Measurements from ENCODE around the gene C1QL1.

Gene C1QL1

DNA sequence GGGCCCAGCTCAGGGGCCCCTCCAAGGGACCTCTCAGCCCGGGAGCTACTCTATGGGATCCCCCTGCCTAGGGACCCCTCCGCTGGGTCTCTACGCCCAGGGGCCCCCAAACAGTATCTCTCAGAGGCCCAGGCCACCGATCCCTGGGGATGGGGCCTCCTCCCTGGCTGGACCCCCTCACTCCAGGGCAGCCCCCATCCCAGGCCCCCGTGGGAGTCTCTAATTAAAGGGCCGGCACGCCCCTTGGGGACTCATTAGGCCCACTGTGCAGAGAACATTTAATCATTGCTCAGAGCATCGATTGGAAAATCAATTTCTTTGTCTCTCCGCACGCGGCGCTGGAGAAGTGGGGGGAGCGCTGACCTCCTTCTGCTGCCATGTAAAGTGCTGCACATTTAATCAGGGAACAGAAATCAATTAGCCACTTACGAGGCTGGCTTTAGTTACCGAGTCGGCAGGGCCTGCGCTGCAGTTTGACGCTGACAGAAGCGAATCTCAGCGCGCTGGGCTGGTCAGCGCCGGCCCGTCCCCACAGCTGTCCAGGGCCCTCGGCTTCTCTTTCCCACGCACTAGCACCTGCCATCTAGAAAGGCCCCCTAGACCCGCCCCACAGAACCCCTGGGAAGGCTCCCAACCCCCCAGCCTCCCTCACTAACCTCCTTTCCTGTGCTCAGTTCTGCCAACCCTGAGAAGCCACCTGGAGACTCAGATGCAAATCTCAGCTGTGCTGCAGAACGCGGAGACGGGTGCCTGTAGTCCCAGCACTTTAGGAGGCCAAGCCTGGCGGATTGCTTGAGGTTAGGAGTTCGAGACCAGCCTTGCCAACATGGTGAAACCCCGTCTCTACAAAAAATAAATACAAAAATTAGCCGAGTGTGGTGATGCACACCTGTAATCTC, 20.2 kb upstream of the C1QL1 start:
- no peak for DNase-seq (ENCODE audit: low spot score)

DNA sequence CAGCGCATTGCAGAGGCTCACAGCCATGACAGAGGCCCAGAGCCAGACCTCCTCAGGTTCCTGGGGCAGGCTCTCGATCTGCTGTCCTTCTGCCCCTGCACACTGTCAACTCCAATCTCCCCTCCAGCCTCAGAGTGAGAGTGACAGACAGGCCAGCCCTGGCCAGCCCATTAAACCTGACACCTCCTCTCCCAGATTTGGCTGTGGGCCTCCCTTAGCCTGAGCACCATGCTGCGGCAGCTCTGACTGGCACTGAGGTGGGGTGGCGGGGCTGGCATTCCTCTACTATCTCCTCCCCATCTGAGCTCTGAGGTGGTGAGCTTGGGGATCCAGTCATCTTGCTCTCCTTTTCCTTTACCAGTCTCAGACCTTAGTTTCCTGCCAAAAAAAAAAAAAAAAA, 15.5 kb upstream of the C1QL1 start:
- DNase-seq (ENCODE audit: low spot score), result no peak

- DNase-seq (ENCODE audit: low spot score), result no peak
Observed at GRCh38 chr17:44982113-44982702, 14.1 kb upstream of the C1QL1 start.

- no peak for DNase-seq (ENCODE audit: low spot score)
Observed at GRCh38 chr17:44981221-44981968, 13.3 kb upstream of the C1QL1 start.

GRCh38 chr17:44979426-44979995, 11.4 kb upstream of the C1QL1 start:
- DNase-seq (ENCODE audit: low spot score), result no peak

DNA sequence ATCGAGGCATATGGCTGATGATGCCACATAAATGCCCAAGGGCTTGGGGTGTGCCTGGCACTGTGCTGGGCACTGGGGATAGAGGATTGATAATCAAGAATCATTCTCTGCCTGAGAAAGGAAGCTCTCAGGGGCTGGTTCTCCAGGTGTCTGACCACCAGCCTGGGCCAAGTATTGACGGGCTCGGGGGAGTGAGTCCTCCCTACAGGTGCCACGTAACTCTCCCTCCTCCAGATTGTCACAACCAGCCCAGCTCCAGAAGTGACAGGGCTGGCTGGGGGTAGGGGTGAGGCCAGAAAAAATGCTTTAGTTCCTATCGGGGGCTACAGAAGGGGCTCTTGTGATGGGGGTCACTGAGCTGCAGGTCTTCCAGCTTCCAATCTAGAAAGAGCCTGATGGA, 10.7 kb upstream of the C1QL1 start:
- DNase-seq (ENCODE audit: low spot score), result no peak

GRCh38 chr17:44977814-44978550, 9.9 kb upstream of the C1QL1 start:
- no peak for DNase-seq (ENCODE audit: low spot score)

DNA sequence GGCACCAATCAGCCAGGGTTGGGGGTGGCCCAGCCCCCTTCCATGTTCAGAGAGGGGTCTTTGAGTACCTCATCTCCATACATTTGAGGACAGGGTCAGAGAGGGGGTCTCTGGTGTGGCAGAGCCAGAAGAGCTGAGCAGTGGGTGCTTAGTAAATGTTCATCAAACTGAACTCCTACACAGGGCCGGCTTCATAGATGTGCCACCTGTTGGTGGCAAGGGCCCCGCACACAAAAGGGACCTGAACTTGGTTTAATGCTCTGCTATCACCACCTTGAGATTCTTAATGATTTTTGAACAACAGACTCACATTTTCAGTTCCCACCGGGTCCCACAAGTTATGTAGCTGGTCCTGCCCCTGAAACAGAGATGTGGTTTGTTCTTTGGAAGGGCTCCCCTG, 9.0 kb upstream of the C1QL1 start:
- no peak for DNase-seq (ENCODE audit: low spot score)

DNA sequence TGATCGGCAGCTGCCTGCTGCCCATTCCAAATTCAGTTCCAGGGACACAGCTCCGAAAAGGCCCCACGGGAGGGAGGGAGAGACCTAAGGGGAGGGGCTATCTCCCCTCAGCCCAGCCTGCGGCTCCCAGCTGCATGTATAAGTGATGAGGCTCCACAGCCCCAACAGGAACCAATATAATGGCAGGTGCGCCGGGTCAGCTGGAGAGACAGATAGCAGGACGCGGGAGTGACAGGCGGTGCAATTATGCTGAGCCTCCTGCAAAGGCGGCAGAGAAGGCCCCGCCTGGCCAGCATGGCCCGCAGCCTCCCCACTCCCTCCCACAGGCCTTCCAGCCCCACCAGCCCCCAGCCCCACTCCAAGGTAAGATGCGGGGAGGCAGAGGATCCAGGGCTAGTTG, 8.1 kb upstream of the C1QL1 start:
- no peak for DNase-seq (ENCODE audit: low spot score)

- DNase-seq (ENCODE audit: low spot score), result no peak
Observed at GRCh38 chr17:44972953-44973352, 4.8 kb upstream of the C1QL1 start.

DNA sequence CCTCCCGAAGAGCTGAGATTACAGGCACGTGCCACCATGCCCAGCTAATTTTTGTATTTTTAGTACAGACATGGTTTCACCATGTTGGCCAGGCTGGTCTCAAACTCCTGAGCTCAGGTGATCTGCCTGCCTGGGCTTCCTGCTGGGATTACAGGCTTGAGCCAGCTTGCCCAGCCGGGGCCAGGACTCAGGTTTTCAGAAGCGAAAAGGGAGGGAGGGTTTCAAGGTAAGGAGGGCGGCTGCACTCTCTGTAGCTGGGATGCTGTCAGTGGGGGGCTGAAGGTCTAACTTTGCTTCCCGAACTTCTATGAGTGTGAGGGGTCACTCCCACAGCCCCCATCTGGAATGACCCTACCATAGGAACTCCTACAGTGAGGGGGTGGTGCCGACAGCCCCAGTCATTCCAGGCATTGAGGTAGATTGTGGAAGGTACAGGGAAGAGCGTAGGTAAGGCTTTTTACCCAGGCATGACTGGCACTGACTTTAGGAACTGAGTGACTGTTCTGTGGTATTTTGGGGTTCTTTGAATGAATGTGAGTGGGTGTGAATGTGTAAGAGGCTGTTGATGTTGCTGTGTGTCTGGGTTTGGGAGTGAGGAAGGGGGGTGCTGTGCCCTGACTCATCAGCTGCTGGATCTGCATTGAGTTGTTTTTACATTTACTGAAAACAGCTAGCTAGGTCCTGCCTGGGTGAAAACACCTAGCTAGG, 3.8 kb upstream of the C1QL1 start:
- no peak for DNase-seq (ENCODE audit: low spot score)

DNA sequence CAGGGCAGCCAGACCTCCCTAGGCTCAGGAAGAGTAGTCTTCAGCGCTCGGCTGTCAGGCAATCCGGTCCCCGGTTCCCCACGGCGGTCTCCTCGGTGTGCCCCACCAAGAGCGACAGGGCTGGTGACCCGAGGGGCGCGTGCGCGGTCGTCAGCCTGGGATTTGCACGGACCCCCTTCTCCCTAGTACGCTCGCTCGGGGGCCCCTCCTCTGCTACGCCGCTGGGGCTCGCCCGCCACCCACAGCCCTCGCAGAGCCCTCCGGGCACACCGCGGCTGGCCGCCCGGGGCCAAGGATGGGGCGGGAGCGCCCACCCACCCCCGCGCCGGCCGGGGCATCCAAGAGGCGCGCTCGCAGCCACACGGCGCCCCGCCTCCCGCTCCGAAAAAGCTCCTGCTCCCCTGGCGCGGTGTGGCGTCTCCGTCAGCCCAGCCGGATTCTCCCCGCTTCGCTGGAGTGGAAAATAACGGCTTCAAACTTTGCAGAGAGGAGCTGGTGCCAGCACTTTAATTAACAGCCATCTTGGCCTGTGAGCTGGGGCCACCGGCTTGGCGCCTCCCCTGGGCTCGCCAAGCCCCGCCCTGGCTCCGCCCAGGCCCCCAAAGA, 2.1 kb upstream of the C1QL1 start:
- DNase-seq (ENCODE audit: low spot score), result no peak

GRCh38 chr17:44969144-44969780, 1.2 kb upstream of the C1QL1 start:
- no peak for DNase-seq (ENCODE audit: low spot score)

GRCh38 chr17:44967907-44968224, 237 bp downstream of the C1QL1 start:
- no peak for DNase-seq (ENCODE audit: low spot score)

DNA sequence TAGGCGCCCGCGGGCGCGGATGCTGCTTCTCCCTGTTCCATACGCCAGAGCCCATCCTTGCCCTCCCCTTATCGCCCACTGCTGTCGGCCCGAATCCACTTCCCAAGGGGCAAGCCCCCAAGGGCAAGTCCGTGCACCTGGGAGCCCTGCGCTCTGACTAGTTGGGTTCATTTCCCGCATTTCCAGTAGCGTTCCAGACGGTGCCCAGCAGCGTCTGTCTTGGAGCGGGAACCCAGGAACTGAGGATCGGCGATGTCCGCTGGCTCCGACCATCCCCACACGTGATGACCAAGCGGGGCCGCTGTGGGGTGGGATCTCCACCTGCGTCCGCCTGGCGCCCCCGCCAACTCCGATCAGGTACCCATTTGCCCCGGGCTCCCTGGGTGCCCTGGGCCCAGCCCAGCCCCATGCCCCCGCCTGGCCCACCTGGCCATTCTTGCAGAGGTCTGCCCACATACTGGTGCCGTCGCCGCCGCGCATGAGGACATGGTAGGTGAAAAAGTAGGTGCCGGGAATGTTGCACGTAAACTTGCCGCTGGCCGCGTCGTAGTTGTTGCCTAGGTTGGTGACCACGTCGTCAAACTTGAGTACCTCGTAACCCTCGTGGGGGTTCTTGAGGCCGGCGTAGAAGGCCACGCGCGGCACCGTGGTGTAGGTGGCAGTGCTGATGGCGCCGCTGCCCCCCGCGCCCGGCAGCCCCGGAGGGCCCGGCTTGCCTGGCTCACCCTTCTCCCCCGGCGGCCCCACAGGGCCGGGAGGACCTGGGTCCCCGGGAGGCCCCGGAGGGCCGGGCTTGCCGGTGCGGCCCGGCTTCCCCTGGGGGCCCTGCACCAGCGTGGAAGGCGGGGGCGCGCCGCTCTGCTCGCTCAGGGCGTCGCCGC, 837 bp downstream of the C1QL1 start:
- no peak for DNase-seq (ENCODE audit: low spot score)

DNA sequence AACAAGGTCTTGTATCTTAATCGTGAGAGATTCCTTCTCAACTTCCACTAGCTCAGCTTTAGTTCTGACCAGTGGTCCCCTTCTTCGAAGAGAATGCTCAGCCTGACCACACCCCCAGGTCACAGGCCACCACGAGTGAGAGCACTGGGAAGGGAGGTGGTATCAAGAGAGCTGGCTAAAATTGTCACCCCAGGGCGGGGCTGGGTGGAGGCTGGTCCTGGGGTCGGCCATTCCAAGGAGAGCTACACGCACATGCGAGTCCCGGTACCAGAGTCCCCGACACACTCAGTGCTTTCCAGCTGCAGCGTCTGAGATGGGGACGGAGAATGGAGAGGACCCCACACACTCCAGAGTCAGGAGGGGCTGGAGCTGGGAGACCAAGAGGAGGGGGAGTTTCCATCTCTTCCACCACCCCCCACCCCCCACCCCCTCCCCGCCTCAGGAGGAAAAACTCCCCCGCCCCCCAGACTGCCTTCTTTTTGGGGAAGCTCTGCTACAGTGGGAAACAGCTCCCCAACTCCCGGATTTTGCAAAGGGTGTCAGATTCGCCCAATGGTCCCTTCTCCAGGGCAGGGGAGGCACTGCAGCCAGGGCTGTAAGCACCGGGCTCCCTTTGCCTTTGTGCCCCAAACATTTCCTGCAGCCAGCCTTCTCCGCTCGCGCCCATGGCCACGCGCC, 1.6 kb downstream of the C1QL1 start:
- DNase-seq (ENCODE audit: low spot score), result no peak

DNA sequence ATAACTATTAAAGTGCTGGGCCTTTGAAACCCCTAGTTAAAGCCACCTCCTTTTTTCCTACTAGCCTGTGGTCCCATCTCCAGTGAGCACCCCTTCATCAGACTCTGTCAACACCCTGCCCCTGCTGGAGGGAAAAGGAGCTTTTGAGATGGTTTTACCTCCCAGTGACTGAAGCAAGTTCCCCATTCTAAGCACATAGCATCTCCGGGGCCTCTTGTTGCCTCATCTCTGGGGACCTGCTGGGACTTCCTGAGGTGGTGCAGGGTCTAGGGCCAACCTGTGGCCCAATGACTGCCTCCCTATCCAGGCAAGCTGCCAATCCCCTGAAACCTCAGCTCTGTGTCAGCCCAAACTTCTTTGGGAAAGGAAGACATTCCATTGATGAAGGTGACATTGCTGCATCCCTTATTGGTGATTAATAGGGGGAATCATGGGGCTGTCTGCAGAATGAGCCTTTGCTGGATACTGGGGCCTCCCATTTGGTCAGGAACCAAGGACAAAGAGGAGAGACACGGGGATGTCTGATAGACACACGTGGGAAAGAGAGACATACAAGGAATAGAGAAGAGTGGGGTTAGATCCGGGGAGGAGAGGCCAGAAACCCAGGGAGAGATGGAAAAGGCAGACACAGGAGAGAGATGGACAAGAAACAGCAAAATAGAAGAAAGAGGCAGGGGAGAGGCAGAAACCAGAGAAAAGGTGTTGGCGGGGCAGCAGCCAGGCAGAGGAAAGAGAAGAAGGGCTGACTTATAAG, 2.4 kb downstream of the C1QL1 start:
- DNase-seq (ENCODE audit: low spot score), result no peak

- no peak for DNase-seq (ENCODE audit: low spot score)
Observed at GRCh38 chr17:44961921-44962350, 6.2 kb downstream of the C1QL1 start.
